CD4-positive, alpha-beta T cell treated with Interleukin-17A for 4 hours (primary cell): Measurements from ENCODE around the gene FUBP3.
A peak's percentile ranks its signal among the peaks of the same experiment; 100 is the strongest.

Experiments used
- DNase-seq: peaks from one replicate; pipeline ENCODE4 v3.0.0-alpha.2; 2020; ENCODE audit warnings: mixed read lengths

The FUBP3 gene, protein sequence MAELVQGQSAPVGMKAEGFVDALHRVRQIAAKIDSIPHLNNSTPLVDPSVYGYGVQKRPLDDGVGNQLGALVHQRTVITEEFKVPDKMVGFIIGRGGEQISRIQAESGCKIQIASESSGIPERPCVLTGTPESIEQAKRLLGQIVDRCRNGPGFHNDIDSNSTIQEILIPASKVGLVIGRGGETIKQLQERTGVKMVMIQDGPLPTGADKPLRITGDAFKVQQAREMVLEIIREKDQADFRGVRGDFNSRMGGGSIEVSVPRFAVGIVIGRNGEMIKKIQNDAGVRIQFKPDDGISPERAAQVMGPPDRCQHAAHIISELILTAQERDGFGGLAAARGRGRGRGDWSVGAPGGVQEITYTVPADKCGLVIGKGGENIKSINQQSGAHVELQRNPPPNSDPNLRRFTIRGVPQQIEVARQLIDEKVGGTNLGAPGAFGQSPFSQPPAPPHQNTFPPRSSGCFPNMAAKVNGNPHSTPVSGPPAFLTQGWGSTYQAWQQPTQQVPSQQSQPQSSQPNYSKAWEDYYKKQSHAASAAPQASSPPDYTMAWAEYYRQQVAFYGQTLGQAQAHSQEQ

DNA sequence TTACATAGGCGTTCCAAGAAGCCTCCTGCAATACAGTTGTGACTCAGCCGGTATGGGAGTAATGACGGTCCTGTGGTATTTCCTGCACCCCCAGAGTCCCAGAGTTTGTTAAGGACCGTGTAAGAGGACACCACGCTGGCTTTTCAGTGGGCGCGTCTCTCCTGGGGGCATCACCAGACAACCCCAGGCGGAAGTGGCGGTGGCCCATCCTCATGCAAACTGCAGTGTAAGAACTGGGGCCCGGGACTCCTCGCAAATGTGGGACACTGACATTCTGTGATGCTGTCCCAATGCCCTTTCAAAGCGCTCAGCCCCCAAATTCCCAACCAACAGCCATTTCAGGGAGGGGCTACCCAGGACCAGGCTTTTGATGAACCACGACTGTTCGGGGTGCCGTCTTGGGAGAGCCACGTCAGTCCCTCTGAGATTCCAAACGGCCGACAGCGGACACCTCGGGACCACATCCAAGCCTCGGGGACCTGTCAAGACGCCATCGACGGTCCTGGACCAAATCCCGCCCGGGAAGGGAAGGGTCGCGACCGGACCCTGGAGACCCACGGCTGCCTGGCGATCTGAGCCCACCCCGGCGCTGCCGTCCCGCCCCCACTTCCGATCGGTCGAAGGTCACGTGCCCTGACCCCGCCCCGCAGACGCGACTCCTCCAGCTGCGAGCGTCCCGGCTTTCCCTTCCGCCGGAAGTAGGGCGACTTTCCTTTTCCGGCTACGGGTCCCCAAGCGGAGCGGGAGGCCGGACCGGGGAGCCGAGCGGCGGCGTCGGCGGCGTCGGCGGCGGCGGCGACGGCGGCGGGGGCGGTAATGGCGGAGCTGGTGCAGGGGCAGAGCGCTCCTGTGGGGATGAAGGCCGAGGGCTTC is at the start of gene FUBP3:
Gene FUBP3 (plus strand): TSS at position 713 of the 873 bp plus-strand sequence. CDS start 104 bp downstream, at position 817.
- DNase-seq: peak; percentile 92

DNA sequence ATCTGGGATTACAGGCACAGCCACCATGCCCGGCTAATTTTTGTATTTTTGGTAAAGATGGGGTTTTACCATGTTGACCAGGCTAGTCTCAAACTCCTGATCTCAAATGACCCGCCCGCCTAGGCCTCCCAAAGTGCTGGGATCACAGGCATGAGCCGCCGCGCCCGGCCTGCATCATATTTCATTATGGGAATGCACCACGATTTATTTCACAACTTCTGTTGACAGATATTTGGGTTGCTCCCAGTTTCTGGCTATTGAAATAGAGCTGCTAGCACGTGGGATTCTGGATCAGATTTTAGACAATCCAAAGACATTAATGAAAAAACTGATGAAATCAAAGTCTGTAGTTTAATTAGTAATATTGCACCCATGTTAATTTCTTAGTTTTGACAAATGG is 48.4 kb upstream of the FUBP3 start:
- DNase-seq: no peak

DNA sequence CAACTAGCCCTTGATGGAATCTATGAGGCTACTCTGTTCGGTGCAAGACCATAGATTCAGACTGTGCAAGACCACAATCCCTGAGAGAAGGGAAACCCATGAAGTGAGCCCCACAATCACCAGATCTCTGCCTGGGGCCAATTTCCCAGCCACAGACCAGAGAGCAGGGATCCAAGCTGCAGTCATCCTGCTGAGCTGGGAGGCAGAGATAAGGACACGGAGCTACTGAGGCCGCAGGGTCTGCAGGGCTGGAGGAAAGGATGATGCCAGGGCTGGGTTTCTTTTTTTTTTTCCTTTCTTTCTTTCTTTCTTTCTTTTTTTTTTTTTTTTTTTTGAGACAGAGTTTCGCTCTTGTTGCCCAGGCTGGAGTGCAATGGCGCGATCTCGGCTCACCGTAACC is 47.7 kb upstream of the FUBP3 start:
- no peak for DNase-seq

DNA sequence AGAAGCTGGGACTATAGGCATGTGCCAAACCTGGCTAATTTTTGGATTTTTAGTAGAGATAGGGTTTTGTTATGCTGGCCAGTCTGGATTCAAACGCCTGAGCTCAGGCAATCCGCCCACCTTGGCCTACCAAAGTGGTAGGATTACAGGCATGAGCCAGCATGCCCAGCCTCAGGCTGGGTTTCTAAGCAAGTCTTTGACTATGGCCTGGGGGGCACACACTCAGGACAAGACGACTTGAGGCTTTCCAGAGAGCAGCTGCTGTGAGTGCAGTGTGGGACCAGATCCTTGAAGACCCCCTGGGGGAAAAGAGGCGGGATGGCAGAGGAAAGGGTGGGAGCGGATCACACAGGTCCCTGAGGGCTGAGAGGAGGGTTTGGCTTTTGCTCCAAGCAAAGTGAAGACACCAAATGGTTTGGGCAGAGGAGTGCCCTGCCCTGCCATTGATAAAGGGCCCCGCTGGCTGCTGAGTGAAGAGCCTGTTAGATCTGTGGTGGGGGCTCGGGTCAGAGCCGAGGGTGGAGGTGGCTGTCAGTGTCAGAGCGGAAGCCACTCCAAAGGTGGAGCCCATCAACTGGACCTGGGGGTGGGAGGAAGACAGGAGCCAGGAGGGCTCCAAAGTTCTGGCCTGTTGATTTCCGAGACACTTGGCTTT is 46.8 kb upstream of the FUBP3 start:
- no peak for DNase-seq

DNA sequence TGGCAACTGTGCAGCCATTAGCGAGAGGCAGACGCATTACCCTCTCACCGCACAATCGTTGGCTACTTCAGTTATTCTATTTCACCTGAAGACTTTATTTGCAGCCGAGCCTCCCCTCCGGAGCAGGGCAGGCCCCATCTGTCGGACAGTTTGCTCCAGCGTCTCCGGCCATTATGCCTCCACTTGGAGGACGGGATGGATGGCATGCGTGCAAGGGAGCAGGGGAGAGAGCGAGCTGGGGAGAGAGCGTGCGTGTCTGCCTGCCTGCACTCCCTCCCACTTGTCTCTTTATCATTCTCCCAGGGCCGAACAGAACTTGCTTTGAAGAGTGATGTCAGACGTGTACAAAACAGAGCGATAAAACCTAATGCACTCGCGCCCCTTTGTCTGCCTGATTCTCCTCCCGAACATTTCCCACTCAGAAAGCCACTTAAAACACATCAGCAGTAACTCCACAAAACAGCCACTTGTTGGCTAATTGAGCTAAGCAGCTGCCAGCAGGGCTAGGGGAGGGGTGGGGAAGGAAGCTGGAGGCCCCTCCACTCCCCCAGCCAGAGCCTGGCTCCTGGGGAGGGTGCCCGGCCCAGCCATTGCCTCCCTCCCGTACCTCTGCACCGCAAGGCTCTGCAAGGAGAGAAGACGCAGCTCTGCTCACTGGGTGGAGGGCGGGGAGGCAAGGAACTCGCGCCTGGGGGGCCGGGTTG is 43.4 kb upstream of the FUBP3 start:
- DNase-seq: no peak

DNA sequence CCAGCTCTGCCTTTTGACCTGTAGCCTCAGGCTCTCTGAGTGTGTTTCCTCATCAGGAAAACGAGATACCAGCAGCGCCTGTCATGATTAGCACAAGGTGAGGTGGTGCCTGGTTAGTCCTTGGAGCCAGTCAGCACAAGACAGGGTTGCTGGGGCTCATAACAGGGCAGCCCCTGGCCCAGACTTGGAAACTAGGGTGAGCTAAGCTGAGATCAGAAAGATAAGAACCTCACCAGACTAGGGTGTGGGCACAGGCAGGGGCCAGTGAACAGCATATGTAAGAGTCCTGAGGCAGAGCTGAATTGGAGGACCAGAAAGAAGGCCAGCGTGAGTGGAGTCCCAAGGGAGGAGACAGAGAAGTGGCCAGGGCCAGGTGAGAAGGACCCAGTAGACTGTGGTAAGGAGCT is 42.7 kb upstream of the FUBP3 start:
- no peak for DNase-seq

DNA sequence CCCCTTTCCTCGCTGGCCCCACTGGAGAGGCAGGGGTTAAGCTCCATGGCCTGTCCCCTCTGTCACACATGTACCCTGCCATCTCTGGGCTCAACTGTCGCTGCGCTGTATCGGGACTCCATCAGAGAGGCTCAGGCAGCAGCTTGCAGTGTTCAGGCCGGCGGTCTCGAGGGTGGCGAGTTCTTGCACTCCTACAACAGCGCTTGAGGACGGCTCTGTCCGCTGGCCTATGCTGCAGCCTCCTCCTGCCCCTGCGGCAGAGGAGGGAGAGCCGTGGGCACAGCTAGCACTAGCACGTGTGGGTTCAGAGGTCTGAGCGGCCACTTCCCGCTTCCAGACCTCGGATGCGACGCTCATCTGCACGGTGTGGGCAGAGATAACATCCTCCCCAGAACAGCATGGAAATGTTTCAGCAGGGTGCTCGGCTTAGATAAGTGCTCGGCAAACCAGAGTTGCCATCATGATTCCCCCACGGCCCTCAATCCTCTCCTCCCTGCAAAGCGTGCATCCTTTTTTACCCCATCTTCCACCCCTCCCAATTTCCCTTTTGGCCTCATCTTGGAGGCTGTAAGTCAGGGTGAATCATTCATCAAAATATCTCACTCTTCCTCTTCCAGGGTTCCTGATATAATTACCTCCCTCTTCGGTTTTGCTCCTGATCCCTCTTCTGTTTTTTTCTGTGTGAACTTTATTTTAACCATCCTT is 41.9 kb upstream of the FUBP3 start:
- DNase-seq: no peak

DNA sequence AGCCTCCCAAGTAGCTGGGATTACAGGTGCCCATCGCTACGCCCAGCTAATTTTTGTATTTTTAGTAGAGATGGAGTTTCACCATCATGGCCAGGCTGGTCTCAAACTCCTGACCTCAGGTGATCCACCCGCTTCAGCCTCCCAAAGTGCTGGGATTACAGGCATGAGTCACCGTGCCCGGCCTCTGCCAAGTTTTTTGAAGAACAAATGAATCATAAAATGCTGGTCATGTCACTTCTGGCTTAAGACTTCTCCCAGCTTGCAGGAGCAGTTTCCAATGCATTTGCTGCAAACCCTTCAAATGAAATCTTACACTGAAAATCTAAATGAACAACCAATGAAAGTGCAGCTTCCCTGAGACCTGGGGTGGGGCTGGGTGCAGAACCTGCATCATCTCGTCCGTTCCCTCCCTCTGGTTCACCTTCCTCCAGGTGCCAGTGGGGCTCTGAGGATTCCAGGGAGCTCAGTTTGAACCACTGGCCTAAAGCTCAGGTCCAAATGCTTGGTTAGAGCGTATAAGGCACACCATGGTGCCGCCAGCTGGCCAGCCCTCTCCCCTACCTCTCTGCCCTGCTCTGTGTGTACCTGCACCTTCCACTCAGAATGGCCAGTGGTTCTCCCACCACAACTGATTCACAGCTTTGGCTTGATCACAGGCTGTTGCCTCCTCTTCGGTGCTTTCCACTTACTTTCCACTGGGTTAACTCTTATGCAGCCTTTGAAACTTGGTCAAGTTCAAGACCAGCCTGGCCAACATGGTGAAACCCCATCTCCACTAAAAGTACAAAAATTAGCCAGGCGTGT is 39.8 kb upstream of the FUBP3 start:
- no peak for DNase-seq

DNA sequence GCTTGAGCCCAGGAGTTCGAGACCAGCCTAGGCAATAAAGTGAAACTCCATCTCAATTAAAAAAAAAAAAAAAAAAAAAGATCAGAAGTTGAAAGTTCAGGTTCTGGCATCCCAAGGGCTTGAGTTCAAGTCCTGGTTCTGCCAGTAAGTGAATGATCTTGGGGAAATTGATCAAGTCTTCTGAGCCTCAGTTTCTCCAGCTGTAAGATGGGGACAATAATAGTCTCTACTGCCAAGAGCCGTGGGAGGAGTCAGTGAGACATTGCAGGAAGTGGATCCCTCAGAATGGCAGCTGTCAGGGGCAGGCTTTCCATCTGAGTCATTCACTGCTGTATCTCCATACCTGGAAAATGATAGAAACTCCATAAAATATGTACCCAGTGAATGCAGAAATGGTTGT is 37.8 kb upstream of the FUBP3 start:
- DNase-seq: no peak

DNA sequence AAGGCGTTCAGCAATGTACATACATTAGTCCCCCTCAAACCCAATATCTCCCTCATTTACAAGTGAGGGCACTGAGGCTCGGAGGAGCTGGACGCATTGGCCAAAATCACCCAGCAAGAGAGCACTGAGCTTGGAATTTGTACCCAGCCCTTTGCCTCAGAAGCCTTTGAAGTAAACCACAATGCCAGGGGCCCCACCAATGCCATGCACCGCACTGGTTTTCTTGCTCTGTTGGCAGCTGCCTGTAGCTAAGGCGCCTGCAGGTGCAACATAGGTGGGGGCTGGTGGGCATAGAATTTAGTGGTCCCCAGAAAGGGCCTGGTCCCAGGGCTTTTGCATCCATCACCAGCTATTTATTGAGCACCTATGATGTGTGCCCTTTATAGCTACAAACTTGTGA is 37.3 kb upstream of the FUBP3 start:
- DNase-seq: no peak

DNA sequence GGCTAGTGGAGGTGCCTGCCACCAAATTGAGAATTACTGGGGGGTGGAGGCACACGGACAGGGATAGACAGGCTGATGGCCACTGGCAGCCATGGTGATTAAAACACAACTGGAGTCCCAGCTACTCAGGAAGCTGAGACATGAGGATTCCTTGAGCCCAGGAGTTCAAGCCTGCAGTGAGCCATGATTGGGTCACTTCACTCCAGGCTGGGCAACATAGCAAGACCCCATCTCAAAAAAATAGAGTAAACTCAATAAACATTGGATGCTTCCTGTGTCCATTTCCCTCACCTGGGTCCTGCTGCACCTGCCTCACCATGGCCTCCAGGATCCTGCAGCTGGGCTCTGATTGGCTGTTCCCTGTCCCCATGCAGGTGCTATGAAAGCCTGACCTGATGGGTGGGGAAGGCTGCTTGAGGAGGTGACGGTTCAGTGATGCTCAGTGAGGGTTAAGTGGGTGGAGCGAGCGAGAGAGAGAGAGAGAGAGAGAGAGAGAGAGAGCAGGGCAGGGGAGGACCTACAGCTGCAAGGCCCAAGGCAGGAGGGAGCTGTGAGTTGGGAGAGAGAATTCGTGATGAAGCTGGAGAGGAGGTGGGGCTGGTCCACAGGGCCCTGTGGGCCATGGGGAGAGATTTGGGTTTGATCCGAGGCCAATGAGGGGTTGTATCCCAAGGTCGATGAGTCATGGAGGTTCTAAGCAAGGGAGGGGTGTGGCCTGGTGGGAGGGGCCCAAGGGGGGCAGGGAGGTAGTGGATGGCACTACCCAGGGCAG is 36.7 kb upstream of the FUBP3 start:
- no peak for DNase-seq

DNA sequence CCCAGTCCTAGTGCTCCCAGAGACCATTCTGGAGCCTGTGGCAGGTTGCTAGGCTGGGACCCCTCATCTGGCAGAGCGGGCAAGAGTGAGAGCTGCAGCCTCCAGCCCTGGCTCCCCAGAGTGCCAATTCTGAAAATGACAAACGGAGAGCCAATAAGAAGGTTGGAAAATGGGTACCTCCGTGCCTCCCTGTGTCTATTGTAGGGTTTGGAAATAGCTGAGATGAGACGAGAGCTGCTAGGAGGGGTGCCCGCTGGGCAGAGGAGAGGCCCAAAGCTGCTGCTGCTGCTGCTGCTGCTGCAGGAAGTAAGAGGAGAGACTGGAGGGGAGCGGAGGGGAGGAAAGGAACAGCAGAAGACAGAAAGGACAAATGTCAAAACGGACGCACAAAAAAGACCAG is 36.0 kb upstream of the FUBP3 start:
- no peak for DNase-seq

DNA sequence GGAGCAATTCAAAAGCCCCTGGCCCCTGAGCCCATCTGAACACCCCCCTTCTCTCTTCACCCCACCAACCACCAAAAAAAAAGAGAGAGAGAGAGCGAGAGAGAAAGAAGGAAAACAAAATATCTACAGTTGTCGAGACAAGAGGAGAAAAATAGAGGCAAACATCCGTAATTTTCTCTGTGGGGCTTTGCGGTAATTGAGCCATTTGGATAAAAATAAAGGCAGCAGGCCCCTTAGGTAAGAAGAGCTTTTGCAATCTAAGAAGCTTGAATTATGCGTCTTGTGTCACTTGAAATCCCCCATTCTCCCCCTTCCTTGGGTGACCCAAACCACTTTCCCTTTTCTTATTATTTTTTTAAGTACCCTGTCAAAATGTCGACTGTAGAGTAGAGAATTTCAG is 35.5 kb upstream of the FUBP3 start:
- DNase-seq: no peak

DNA sequence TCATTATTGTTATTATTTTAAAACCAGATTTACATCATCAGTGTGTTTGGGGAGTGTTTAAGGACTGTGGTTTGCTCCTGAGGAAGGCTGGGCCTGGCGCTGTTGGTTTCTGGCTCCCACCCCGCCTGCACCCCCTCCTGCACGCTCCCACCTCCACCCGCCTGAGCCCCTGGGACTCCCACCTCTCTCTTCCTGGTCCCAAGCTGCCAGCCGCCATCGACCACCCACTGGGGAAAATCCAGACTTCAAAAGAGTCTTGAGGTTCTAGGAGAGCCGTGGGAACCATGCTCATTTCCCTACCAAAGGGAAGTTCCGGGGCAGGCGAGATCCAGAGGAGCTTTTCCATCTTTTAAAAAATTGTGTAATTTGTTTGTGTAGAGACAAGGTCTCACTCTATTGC is 35.0 kb upstream of the FUBP3 start:
- DNase-seq: no peak

DNA sequence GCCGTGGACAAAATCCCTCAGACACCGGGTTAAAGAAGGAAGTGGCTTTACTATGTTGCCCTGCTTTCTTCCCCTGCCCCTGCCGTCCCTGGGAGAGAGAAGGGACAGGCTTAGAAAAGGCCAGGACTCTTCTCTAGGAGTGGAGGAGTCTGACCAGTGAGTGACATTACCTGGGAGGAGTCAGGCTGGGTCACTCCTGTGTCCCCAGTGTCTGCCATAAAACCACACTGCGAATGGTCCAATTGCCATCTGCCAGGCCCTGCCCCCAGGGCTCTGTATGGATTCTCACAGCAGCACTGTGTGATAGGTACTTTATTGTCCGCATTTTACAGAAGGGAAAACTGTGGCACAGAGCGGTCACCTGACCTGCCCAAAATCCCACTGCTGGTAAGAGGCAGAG is 31.3 kb upstream of the FUBP3 start:
- DNase-seq: no peak

DNA sequence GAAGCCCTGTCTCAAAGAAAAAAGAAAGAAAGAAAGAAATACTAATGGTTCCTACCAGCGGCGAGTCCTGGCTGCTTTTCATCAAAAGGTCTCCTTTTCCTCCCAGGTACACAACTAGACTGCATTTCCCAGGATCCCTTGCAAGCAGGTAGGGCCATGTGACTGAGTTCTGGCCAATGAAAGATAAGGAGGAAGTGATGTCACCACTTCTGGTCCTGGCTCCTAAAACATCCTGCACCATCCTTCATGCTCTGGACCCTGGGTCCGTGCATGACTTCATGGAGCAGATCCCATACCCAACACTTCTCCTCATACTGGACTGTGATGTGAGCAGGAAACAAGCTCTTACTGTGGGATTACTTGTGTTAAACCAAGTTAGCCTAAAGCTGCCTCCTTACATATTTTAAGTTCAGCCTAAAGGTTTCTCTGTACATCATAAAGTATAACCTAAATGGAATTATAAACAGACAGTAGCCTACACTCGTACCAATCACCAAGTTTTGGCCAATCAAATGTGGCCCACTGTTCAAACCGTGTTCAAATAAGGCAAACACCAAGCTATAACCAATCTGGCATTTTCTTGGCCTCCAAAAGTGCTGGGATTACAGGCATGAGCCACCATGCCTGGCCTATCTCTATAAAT is 30.2 kb upstream of the FUBP3 start:
- DNase-seq: no peak

DNA sequence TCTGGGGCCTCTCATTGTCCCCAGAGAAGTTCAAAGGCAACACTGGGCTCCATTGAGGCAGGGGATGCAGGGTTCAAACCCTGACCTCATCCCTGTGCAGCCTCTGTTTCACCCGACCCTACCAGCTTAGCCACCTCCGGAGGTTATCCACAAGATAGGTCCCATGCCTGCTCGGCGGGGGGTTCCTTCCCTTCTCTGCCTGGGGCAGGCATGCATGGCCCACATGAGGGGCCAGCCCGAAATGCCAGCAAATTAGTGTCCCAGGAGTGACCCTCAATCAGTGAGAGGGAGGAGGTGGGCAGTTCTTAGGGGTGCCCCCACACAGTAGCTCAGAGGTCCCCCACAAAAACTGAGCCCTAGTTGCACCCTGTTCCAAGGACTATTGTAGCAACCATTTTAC is 24.8 kb upstream of the FUBP3 start:
- no peak for DNase-seq

DNA sequence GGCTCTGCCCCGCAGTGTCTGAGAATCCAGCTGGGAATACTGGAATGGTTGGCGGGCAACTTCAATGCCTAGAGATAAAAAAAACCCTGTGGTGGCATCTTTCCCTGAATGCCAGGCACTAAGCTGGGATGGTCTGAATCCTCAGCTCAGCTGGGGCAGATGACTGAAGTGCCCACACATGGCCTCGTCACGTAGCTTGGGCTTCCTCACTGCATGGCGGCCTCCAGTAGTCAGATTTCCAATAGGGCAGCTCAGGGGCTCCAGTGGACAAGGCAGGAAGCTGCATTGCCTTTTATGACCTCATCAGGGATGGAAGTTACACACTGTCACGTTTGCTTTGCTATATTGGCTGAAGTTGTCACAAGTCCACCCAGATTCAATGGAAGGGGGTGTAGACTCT is 24.3 kb upstream of the FUBP3 start:
- DNase-seq: no peak

DNA sequence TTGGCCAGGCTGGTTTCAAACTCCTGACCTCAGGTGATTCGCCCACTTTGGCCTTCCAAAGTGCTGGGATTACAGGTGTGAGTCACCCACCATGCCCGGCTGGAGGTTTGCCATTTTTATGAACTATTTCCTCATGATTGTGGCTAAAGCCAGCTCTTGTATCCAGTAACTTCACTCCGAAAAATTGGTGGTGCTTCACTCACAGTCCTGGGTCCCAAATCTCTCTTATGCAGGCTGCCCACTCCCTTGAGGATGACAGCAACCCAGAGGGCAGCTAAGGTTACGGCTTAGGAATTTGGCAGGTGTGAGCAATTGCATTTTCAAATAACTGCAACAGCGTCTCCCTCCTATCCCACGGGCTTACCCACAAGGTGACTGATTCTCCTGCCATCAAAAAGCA is 23.4 kb upstream of the FUBP3 start:
- no peak for DNase-seq
